ENCODE results near the gene LPCAT1. TPM values are rescaled to one million over a fixed set of nuclear protein-coding genes. Genes with fewer than 3 reads are reported as not detected.

LPCAT1 gene
- total RNA-seq, 4 donors from 2014 or later = 7.7 to 44.8 (median 12.0) TPM

- H3K27ac ChIP-seq = no peak overlapping the region
- intact Hi-C loops (cut with DNase I) = no loop called here
- TF ChIP-seq POLR2A (IDR thresholded peaks at IDR 0.05) (no peak), CTCF (IDR thresholded peaks at IDR 0.05) (no peak)
- WGBS, 2 donors = 74 to 79% methylated on average over 3 to 4 of the region's 6 CpGs
- H3K4me1 ChIP-seq = no peaks in the 10 kb centered on the region
- no peak overlapping the region for H3K4me3 ChIP-seq
- H3K36me3 ChIP-seq = no peaks in the 10 kb centered on the region
- no peak for DNase-seq
- H3K27me3 ChIP-seq = peaks cover 0 to 28% (median 0%) of the 10 kb centered on the region in 4 donors
- no peaks in the 10 kb centered on the region for H3K9me3 ChIP-seq
Observed at GRCh38 chr5:1417586-1418225, 106.1 kb downstream of the LPCAT1 start.

GRCh38 chr5:1416856-1417469 is 106.8 kb downstream of the LPCAT1 start:
- Histone ChIP-seq H3K36me3 (no peaks in the 10 kb centered on the region), H3K27me3 (peaks cover 0 to 35% (median 0%) of the 10 kb centered on the region in 4 donors), H3K4me1 (no peaks in the 10 kb centered on the region), H3K4me3 (no peak overlapping the region), H3K9me3 (no peaks in the 10 kb centered on the region), H3K27ac (no peak overlapping the region)
- WGBS, 2 donors = 84 to 91% methylated on average over 7 to 8 of the region's 12 CpGs
- intact Hi-C loops (cut with DNase I) = no loop called here
- no peak for DNase-seq
- no peak for TF ChIP-seq POLR2A (IDR thresholded peaks at IDR 0.05)
- no peak for TF ChIP-seq CTCF (IDR thresholded peaks at IDR 0.05)

- WGBS, 2 donors = 41 to 58% methylated on average over 7 to 20 of the region's 22 CpGs
- no peak for TF ChIP-seq POLR2A (IDR thresholded peaks at IDR 0.05)
- no peak for TF ChIP-seq CTCF (IDR thresholded peaks at IDR 0.05)
- H3K4me3 ChIP-seq = no peak overlapping the region
- H3K9me3 ChIP-seq = no peaks in the 10 kb centered on the region
- H3K4me1 ChIP-seq = no peaks in the 10 kb centered on the region
- H3K27me3 ChIP-seq = peaks cover 0 to 36% (median 0%) of the 10 kb centered on the region in 4 donors
- no peak for DNase-seq
- no peak overlapping the region for H3K27ac ChIP-seq
- intact Hi-C loops (cut with DNase I) = no loop called here
- H3K36me3 ChIP-seq = no peaks in the 10 kb centered on the region
Observed at GRCh38 chr5:1415626-1416360, 108.0 kb downstream of the LPCAT1 start.

- WGBS, 2 donors = 58 to 79% methylated on average over 3 to 5 of the region's 13 CpGs
- H3K9me3 ChIP-seq = no peaks in the 10 kb centered on the region
- H3K4me1 ChIP-seq = no peaks in the 10 kb centered on the region
- intact Hi-C loops (cut with DNase I) = no loop called here
- DNase-seq = no peak
- H3K27me3 ChIP-seq = peaks cover 0 to 42% (median 0%) of the 10 kb centered on the region in 4 donors
- H3K4me3 ChIP-seq = no peak overlapping the region
- no peak for TF ChIP-seq CTCF (IDR thresholded peaks at IDR 0.05)
- no peak for TF ChIP-seq POLR2A (IDR thresholded peaks at IDR 0.05)
- H3K27ac ChIP-seq = no peak overlapping the region
- H3K36me3 ChIP-seq = no peaks in the 10 kb centered on the region
Observed at GRCh38 chr5:1415059-1415425, 108.7 kb downstream of the LPCAT1 start.
